Ovary (tissue), 9 donors: Measurements from ENCODE around the gene EHD3. TPM values are rescaled to one million over a fixed set of nuclear protein-coding genes. Genes with fewer than 3 reads are reported as not detected.

Experiments used
- DNase-seq, 5 donors: peaks; one replicate each; pipeline ENCODE4 v3.0.0-alpha.2; 2019 to 2020
- H3K27ac ChIP-seq, 2 donors: fragments of 200-600 bp; one replicate each; pipeline versions ENCODE4 v1.5.1 to v1.8.0; 2019 to 2022
- H3K27me3 ChIP-seq: fragments of 200-600 bp; one replicate; pipeline ENCODE4 v1.8.0; 2022
- H3K36me3 ChIP-seq: fragments of 200-600 bp; sonication (generic); one replicate; pipeline ENCODE4 v1.5.1; 2019
- H3K4me1 ChIP-seq: one replicate; pipeline ENCODE4 v1.8.1; 2013; ENCODE audit warnings: mild to moderate bottlenecking, moderate library complexity; ENCODE audit not compliant: insufficient read depth
- H3K4me3 ChIP-seq: fragments of 200-600 bp; sonication (generic); one replicate; pipeline ENCODE4 v1.5.1; 2017
- H3K9me3 ChIP-seq, 2 donors: fragments of 200-600 bp in 1 of 2; sonication (generic) in 1 of 2; one replicate each; pipeline versions ENCODE4 v1.5.1 to v1.8.1; 2013 to 2019; ENCODE audit warnings: mild to moderate bottlenecking in 1 of 2, moderate library complexity in 1 of 2
- CTCF ChIP-seq, 3 donors: fragments of 450-650 bp in 2 of 3; fragments of 200-600 bp in 1 of 3; IDR thresholded peaks; one replicate each; pipeline versions ENCODE4 v1.5.1 to v1.8.0; 2016 to 2022; ENCODE audit warnings: antibody characterized with exemption in 3 of 3, mild to moderate bottlenecking in 1 of 3
- EP300 ChIP-seq: sonication (generic); formaldehyde crosslinking; IDR thresholded peaks from one replicate; pipeline ENCODE4 v1.6.1; 2017; ENCODE audit warnings: antibody characterized with exemption
- POLR2A ChIP-seq: fragments of 450-650 bp; IDR thresholded peaks from one replicate; pipeline ENCODE4 v1.6.1; 2017; ENCODE audit warnings: antibody characterized with exemption, mild to moderate bottlenecking, moderate library complexity
- WGBS, 3 donors: extraction: QIAGEN DNeasy Blood & Tissue Kit in 1 of 3; methylation state at CpG; one replicate each; pipeline versions ENCODE4 v1.1.5 to v1.1.7; 2013 to 2017; 5-methylcytosine and 5-hydroxymethylcytosine counted together
- intact Hi-C, 4 donors: fragments of 100-400 bp; cut with DNase I; formaldehyde crosslinking; loops; one replicate each; pipeline versions ENCODE4 v1.11.0 to v1.15.1; 2022 to 2023
- polyA plus RNA-seq, 2 donors: library from polyadenylated mRNA; stranded (reverse); fragments of 200-250 nt in 1 of 2; fragments of 350-450 nt in 1 of 2; fragmentation: Illumina TruSeq in 1 of 2; extraction: RNeasy Lipid Tissue Mini Kit (QIAGEN cat#74804) in 1 of 2; gene quantifications; one replicate each; pipeline ENCODE4 v1.2.3, GENCODE V29; 2013 to 2014
- total RNA-seq, 7 donors: library from RNA; depleted of rRNA in 2 of 7; stranded (reverse); fragments of >200 nt in 2 of 7; fragmentation: NEBNext Ultra II Directional in 3 of 7; extraction: Animal tissue kit (Norgen Biotek cat#: 25700) in 3 of 7; gene quantifications; one replicate each; pipeline versions ENCODE4 v1.1.0 to v1.2.4, GENCODE V29; 2016 to 2023
- donor health status: DM: no; HTN: no; CAD: no; lungs with moderate emphysema.
- donor health status: DM: no; HTN: no; CAD: no.
- donor health status: Bipolar disorder and iron deficiency.
- donor health status: DM: yes; HTN: yes; CAD: no.
- donor health status: DM: no; HTN: no; CAD: no.
- donor health status: DM: yes; HTN: yes; CAD: no.

The EHD3 gene
- total and polyA plus RNA-seq, 9 donors = 2.8 to 10.6 (median 3.5) TPM

GRCh38 chr2:31217465-31218200, 16.3 kb upstream of the EHD3 start, which contains the start of gene CAPN14:
Gene CAPN14 (minus strand): TSS chr2:31217515. CDS start chr2:31205447, 12,068 bp downstream.
- no peaks in the 10 kb centered on the region for H3K9me3 ChIP-seq
- no peak for DNase-seq
- 75 to 90% (median 79%) methylated on average over 6 of the region's 6 CpGs for WGBS, 3 donors
- intact Hi-C loops = no loop called here
- TF ChIP-seq CTCF (IDR thresholded peaks at IDR 0.05) (no peak), POLR2A (no peak), EP300 (no peak)
- H3K4me3 ChIP-seq = no peak within 1 kb of the TSS
- no peaks in the 10 kb centered on the region for H3K27me3 ChIP-seq
- no peaks in the 10 kb centered on the region for H3K36me3 ChIP-seq
- H3K27ac ChIP-seq = no peak within 1 kb of the TSS
- no peaks in the 10 kb centered on the region for H3K4me1 ChIP-seq

GRCh38 chr2:31219131-31219969, 14.6 kb upstream of the EHD3 start:
- no peaks in the 10 kb centered on the region for H3K36me3 ChIP-seq
- H3K9me3 ChIP-seq = no peaks in the 10 kb centered on the region
- no peak overlapping the region for H3K27ac ChIP-seq
- no peak for DNase-seq
- intact Hi-C loops = no loop called here
- no peaks in the 10 kb centered on the region for H3K4me1 ChIP-seq
- WGBS, 3 donors = 38 to 43% (median 41%) methylated on average over 11 of the region's 11 CpGs
- TF ChIP-seq EP300 (no peak), POLR2A (no peak), CTCF (IDR thresholded peaks at IDR 0.05) (no peak)
- H3K27me3 ChIP-seq = no peaks in the 10 kb centered on the region
- no peak overlapping the region for H3K4me3 ChIP-seq

- no peaks in the 10 kb centered on the region for H3K4me1 ChIP-seq
- no peaks in the 10 kb centered on the region for H3K27me3 ChIP-seq
- intact Hi-C loops = no loop called here
- H3K4me3 ChIP-seq = no peak overlapping the region
- TF ChIP-seq CTCF (IDR thresholded peaks at IDR 0.05) (no peak), POLR2A (no peak), EP300 (no peak)
- WGBS, 3 donors = 59 to 67% (median 61%) methylated on average over 6 of the region's 6 CpGs
- H3K9me3 ChIP-seq = no peaks in the 10 kb centered on the region
- H3K27ac ChIP-seq = no peak overlapping the region
- H3K36me3 ChIP-seq = no peaks in the 10 kb centered on the region
- no peak for DNase-seq
Observed at GRCh38 chr2:31221544-31221943, 12.4 kb upstream of the EHD3 start.

GRCh38 chr2:31222071-31222470, 11.9 kb upstream of the EHD3 start:
- H3K27me3 ChIP-seq = no peaks in the 10 kb centered on the region
- intact Hi-C loops = no loop called here
- no peak overlapping the region for H3K4me3 ChIP-seq
- no peaks in the 10 kb centered on the region for H3K36me3 ChIP-seq
- no peaks in the 10 kb centered on the region for H3K4me1 ChIP-seq
- WGBS, 3 donors = 78 to 86% (median 85%) methylated on average over 4 of the region's 4 CpGs
- H3K9me3 ChIP-seq = no peaks in the 10 kb centered on the region
- no peak overlapping the region for H3K27ac ChIP-seq
- no peak for DNase-seq
- TF ChIP-seq CTCF (IDR thresholded peaks at IDR 0.05) (no peak), EP300 (no peak), POLR2A (no peak)
